Spinal cord (tissue), 4 donors: ENCODE results near the gene PRAMEF14. TPM values are rescaled to one million over a fixed set of nuclear protein-coding genes. Genes with fewer than 3 reads are reported as not detected.

ENCODE experiments used
- polyA plus RNA-seq, 2 donors: library from polyadenylated mRNA; unstranded; fragments of 120-200 nt; gene quantifications; one replicate each; pipeline ENCODE4 v1.2.1, GENCODE V29; 2013; ENCODE audit not compliant: insufficient read length in 2 of 2
- total RNA-seq, 2 donors: library from RNA; depleted of rRNA in 1 of 2; stranded (reverse); fragments of 120-200 nt in 1 of 2; fragments of >200 nt in 1 of 2; gene quantifications; one replicate each; pipeline versions ENCODE4 v1.2.3 to v1.2.4, GENCODE V29; 2013 to 2014

PRAMEF14 gene
- total and polyA plus RNA-seq, 4 donors = not detected

Other genes starting within 250 kb of the PRAMEF14 start
- not detected for gene HNRNPCL2, start 230.3 kb downstream of the PRAMEF14 start, total RNA-seq
- under 1 TPM in 1 of 2 donors, not detected in 1; 0.27 TPM for gene HNRNPCL2, start 230.3 kb downstream of the PRAMEF14 start, polyA plus RNA-seq
- not detected for gene PRAMEF26, start 191.1 kb downstream of the PRAMEF14 start, total RNA-seq
- not detected for gene PRAMEF26, start 191.1 kb downstream of the PRAMEF14 start, polyA plus RNA-seq
- gene HNRNPCL4, start 181.5 kb downstream of the PRAMEF14 start, total RNA-seq = not detected
- under 1 TPM; 0.30 to 0.36 TPM for gene HNRNPCL4, start 181.5 kb downstream of the PRAMEF14 start, polyA plus RNA-seq
- gene PRAMEF9, start 175.3 kb downstream of the PRAMEF14 start, total RNA-seq = not detected
- not detected for gene PRAMEF9, start 175.3 kb downstream of the PRAMEF14 start, polyA plus RNA-seq
- gene PRAMEF13, start 145.7 kb downstream of the PRAMEF14 start, total RNA-seq = not detected
- gene PRAMEF13, start 145.7 kb downstream of the PRAMEF14 start, polyA plus RNA-seq = not detected
- gene PRAMEF18, start 121.0 kb downstream of the PRAMEF14 start, total RNA-seq = not detected
- under 1 TPM in 1 of 2 donors, not detected in 1; 0.08 TPM for gene PRAMEF18, start 121.0 kb downstream of the PRAMEF14 start, polyA plus RNA-seq
- not detected for gene PRAMEF5, start 92.9 kb downstream of the PRAMEF14 start, total RNA-seq
- gene PRAMEF5, start 92.9 kb downstream of the PRAMEF14 start, polyA plus RNA-seq = not detected
- not detected for gene PRAMEF8, start 62.0 kb downstream of the PRAMEF14 start, total RNA-seq
- gene PRAMEF8, start 62.0 kb downstream of the PRAMEF14 start, polyA plus RNA-seq = not detected
- gene PRAMEF33, start 43.6 kb downstream of the PRAMEF14 start, total RNA-seq = not detected
- not detected for gene PRAMEF33, start 43.6 kb downstream of the PRAMEF14 start, polyA plus RNA-seq
- gene PRAMEF15, start 31.6 kb downstream of the PRAMEF14 start, total RNA-seq = not detected
- gene PRAMEF15, start 31.6 kb downstream of the PRAMEF14 start, polyA plus RNA-seq = not detected
- not detected for gene PRAMEF19, start 24.8 kb upstream of the PRAMEF14 start, total RNA-seq
- not detected for gene PRAMEF19, start 24.8 kb upstream of the PRAMEF14 start, polyA plus RNA-seq
- not detected for gene PRAMEF17, start 42.5 kb upstream of the PRAMEF14 start, total RNA-seq
- gene PRAMEF17, start 42.5 kb upstream of the PRAMEF14 start, polyA plus RNA-seq = not detected
- not detected for gene PRAMEF20, start 63.3 kb upstream of the PRAMEF14 start, total RNA-seq
- not detected for gene PRAMEF20, start 63.3 kb upstream of the PRAMEF14 start, polyA plus RNA-seq
- gene LRRC38, start 166.9 kb upstream of the PRAMEF14 start, total RNA-seq = 1 to 10 TPM in 1 of 2 donors, under 1 TPM in 1; 0.55 to 1.7 TPM
- gene LRRC38, start 166.9 kb upstream of the PRAMEF14 start, polyA plus RNA-seq = 1 to 10 TPM; 3.8 to 4.8 TPM
- 10 to 100 TPM; 13.3 to 28.9 TPM for gene PDPN, start 236.7 kb upstream of the PRAMEF14 start, total RNA-seq
- 10 to 100 TPM; 35.8 to 46.9 TPM for gene PDPN, start 236.7 kb upstream of the PRAMEF14 start, polyA plus RNA-seq